Immature natural killer cell (primary cell): ENCODE measurements around the gene ARF1. TPM values are rescaled to one million over a fixed set of nuclear protein-coding genes. Genes with fewer than 3 reads are reported as not detected.

ENCODE experiments used
- DNase-seq, 3 donors: peaks; one replicate each; pipeline ENCODE4 v3.0.0; 2022; ENCODE audit warnings: mixed read lengths in 1 of 3
- H3K27ac Mint-ChIP-seq, 6 donors: one replicate each; pipeline ENCODE4 v1.8.0; 2020; ENCODE audit warnings: mixed read lengths in 6 of 6, mild to moderate bottlenecking in 5 of 6, inconsistent platforms in 4 of 6, moderate library complexity in 3 of 6
- H3K27me3 Mint-ChIP-seq, 3 donors: one replicate each; pipeline ENCODE4 v1.8.0; 2020 to 2021; ENCODE audit warnings: low read depth in 3 of 3, mild to moderate bottlenecking in 3 of 3, mixed read lengths in 3 of 3, moderate library complexity in 3 of 3, inconsistent platforms in 1 of 3
- H3K36me3 Mint-ChIP-seq, 3 donors: one replicate each; pipeline ENCODE4 v1.8.0; 2020; ENCODE audit warnings: mixed read lengths in 3 of 3, inconsistent platforms in 2 of 3, mild to moderate bottlenecking in 2 of 3
- H3K4me1 Mint-ChIP-seq, 2 donors: one replicate each; pipeline ENCODE4 v1.8.0; 2020; ENCODE audit warnings: inconsistent platforms in 2 of 2, mild to moderate bottlenecking in 2 of 2, mixed read lengths in 2 of 2, moderate library complexity in 1 of 2
- H3K4me3 Mint-ChIP-seq, 5 donors: one replicate each; pipeline ENCODE4 v1.8.0; 2020; ENCODE audit warnings: mild to moderate bottlenecking in 5 of 5, mixed read lengths in 5 of 5, inconsistent platforms in 3 of 5, moderate library complexity in 3 of 5
- H3K9me3 Mint-ChIP-seq, 6 donors: one replicate each; pipeline ENCODE4 v1.8.0; 2020; ENCODE audit warnings: mild to moderate bottlenecking in 6 of 6, mixed read lengths in 6 of 6, inconsistent platforms in 4 of 6, moderate library complexity in 3 of 6
- polyA plus RNA-seq, 3 donors: library from polyadenylated mRNA; unstranded; fragments of 300-500 nt; fragmentation: Illumina TruSeq; gene quantifications; one replicate each; pipeline ENCODE4 v1.2.3, GENCODE V29; 2021

ARF1 gene
- polyA plus RNA-seq: 100 to 1,000 TPM; 533 to 916 (median 674) TPM

- Mint-ChIP-seq H3K36me3 (no peaks in the 10 kb centered on the region), H3K4me3 (peak within 1 kb of the TSS; percentile 94 to 98 (median 94)), H3K9me3 (no peaks in the 10 kb centered on the region), H3K4me1 (peaks cover 46 to 48% of the 10 kb centered on the region in 2 donors), H3K27me3 (peaks cover 5 to 28% (median 14%) of the 10 kb centered on the region in 3 donors), H3K27ac (peak within 1 kb of the TSS; percentile 94 to 98 (median 96))
- DNase-seq: peak; percentile 96 to 97 (median 96)
Measured at GRCh38 chr1:228082214-228082917, at the start of gene ARF1. Gene ARF1, plus strand, starts transcription at chr1:228082708. Its CDS starts 14,407 bp downstream, at chr1:228097115.

GRCh38 chr1:228033376-228033775 is 49.1 kb upstream of the ARF1 start:
- DNase-seq: no peak
- H3K27ac Mint-ChIP-seq: no peak overlapping the region
- H3K4me3 Mint-ChIP-seq: no peak overlapping the region
- H3K36me3 Mint-ChIP-seq: no peaks in the 10 kb centered on the region
- H3K4me1 Mint-ChIP-seq: no peaks in the 10 kb centered on the region
- no peaks in the 10 kb centered on the region for H3K9me3 Mint-ChIP-seq
- H3K27me3 Mint-ChIP-seq: peaks cover 3 to 5% (median 5%) of the 10 kb centered on the region in 3 donors

GRCh38 chr1:228034954-228035837 is 47.3 kb upstream of the ARF1 start:
- Mint-ChIP-seq H3K4me1 (no peaks in the 10 kb centered on the region), H3K27me3 (peaks cover 5 to 8% (median 8%) of the 10 kb centered on the region in 3 donors), H3K36me3 (no peaks in the 10 kb centered on the region), H3K27ac (no peak overlapping the region), H3K9me3 (no peaks in the 10 kb centered on the region), H3K4me3 (no peak overlapping the region)
- DNase-seq: no peak

GRCh38 chr1:228035844-228036243 is 46.7 kb upstream of the ARF1 start:
- H3K36me3 Mint-ChIP-seq: no peaks in the 10 kb centered on the region
- H3K4me1 Mint-ChIP-seq: no peaks in the 10 kb centered on the region
- DNase-seq: no peak
- H3K4me3 Mint-ChIP-seq: no peak overlapping the region
- H3K9me3 Mint-ChIP-seq: no peaks in the 10 kb centered on the region
- H3K27me3 Mint-ChIP-seq: peaks cover 5 to 10% (median 9%) of the 10 kb centered on the region in 3 donors
- no peak overlapping the region for H3K27ac Mint-ChIP-seq

- no peak for DNase-seq
- H3K27ac Mint-ChIP-seq: no peak overlapping the region
- H3K9me3 Mint-ChIP-seq: no peaks in the 10 kb centered on the region
- H3K36me3 Mint-ChIP-seq: no peaks in the 10 kb centered on the region
- no peak overlapping the region for H3K4me3 Mint-ChIP-seq
- H3K4me1 Mint-ChIP-seq: no peaks in the 10 kb centered on the region
- peaks cover 2 to 9% (median 9%) of the 10 kb centered on the region in 3 donors for H3K27me3 Mint-ChIP-seq
Measured at GRCh38 chr1:228036701-228037231, 45.7 kb upstream of the ARF1 start.

GRCh38 chr1:228037401-228038386 is 44.8 kb upstream of the ARF1 start:
- Mint-ChIP-seq H3K27ac (no peak overlapping the region), H3K4me1 (no peaks in the 10 kb centered on the region), H3K36me3 (no peaks in the 10 kb centered on the region), H3K9me3 (no peaks in the 10 kb centered on the region), H3K27me3 (peaks cover 2 to 9% (median 9%) of the 10 kb centered on the region in 3 donors), H3K4me3 (peak overlapping the region in 1 of 5 donors; percentile 24)
- no peak for DNase-seq

GRCh38 chr1:228038387-228039005 is 44.0 kb upstream of the ARF1 start:
- H3K9me3 Mint-ChIP-seq: no peaks in the 10 kb centered on the region
- DNase-seq: no peak

GRCh38 chr1:228039006-228039903 is 43.3 kb upstream of the ARF1 start:
- no peaks in the 10 kb centered on the region for H3K9me3 Mint-ChIP-seq
- H3K27ac Mint-ChIP-seq: no peak overlapping the region
- peaks cover 2 to 9% (median 7%) of the 10 kb centered on the region in 3 donors for H3K27me3 Mint-ChIP-seq
- no peak overlapping the region for H3K4me3 Mint-ChIP-seq
- H3K36me3 Mint-ChIP-seq: no peaks in the 10 kb centered on the region
- no peaks in the 10 kb centered on the region for H3K4me1 Mint-ChIP-seq
- DNase-seq: no peak

More at GRCh38 chr1:228038387-228039005, 44.0 kb upstream of the ARF1 start:
- no peak overlapping the region for H3K27ac Mint-ChIP-seq
- no peaks in the 10 kb centered on the region for H3K4me1 Mint-ChIP-seq
- no peak overlapping the region for H3K4me3 Mint-ChIP-seq
- peaks cover 2 to 9% (median 9%) of the 10 kb centered on the region in 3 donors for H3K27me3 Mint-ChIP-seq
- H3K36me3 Mint-ChIP-seq: no peaks in the 10 kb centered on the region

- H3K9me3 Mint-ChIP-seq: no peaks in the 10 kb centered on the region
- no peak for DNase-seq
Measured at GRCh38 chr1:228039986-228040385, 42.5 kb upstream of the ARF1 start.

GRCh38 chr1:228041316-228041715 is 41.2 kb upstream of the ARF1 start:
- no peaks in the 10 kb centered on the region for H3K36me3 Mint-ChIP-seq
- H3K27ac Mint-ChIP-seq: no peak overlapping the region
- no peak for DNase-seq
- peaks cover 2 to 9% (median 7%) of the 10 kb centered on the region in 3 donors for H3K27me3 Mint-ChIP-seq
- no peaks in the 10 kb centered on the region for H3K9me3 Mint-ChIP-seq
- no peaks in the 10 kb centered on the region for H3K4me1 Mint-ChIP-seq
- no peak overlapping the region for H3K4me3 Mint-ChIP-seq

More at GRCh38 chr1:228039986-228040385, 42.5 kb upstream of the ARF1 start:
- no peaks in the 10 kb centered on the region for H3K4me1 Mint-ChIP-seq
- no peaks in the 10 kb centered on the region for H3K36me3 Mint-ChIP-seq
- no peak overlapping the region for H3K4me3 Mint-ChIP-seq
- no peak overlapping the region for H3K27ac Mint-ChIP-seq
- peaks cover 2 to 9% (median 7%) of the 10 kb centered on the region in 3 donors for H3K27me3 Mint-ChIP-seq

- Mint-ChIP-seq H3K9me3 (no peaks in the 10 kb centered on the region), H3K27ac (no peak overlapping the region), H3K4me3 (no peak overlapping the region), H3K27me3 (peaks cover 2 to 6% (median 5%) of the 10 kb centered on the region in 3 donors), H3K4me1 (no peaks in the 10 kb centered on the region), H3K36me3 (no peaks in the 10 kb centered on the region)
- no peak for DNase-seq
Measured at GRCh38 chr1:228042508-228042907, 40.0 kb upstream of the ARF1 start.

GRCh38 chr1:228043281-228043848 is 39.1 kb upstream of the ARF1 start:
- H3K9me3 Mint-ChIP-seq: no peaks in the 10 kb centered on the region
- H3K27ac Mint-ChIP-seq: no peak overlapping the region
- no peak for DNase-seq
- H3K36me3 Mint-ChIP-seq: no peaks in the 10 kb centered on the region
- H3K4me3 Mint-ChIP-seq: no peak overlapping the region
- H3K27me3 Mint-ChIP-seq: peaks cover 2 to 6% (median 5%) of the 10 kb centered on the region in 3 donors
- H3K4me1 Mint-ChIP-seq: no peaks in the 10 kb centered on the region
